Adrenal gland (tissue), 12 donors: ENCODE measurements around the gene SETD4. TPM values are rescaled to one million over a fixed set of nuclear protein-coding genes. Genes with fewer than 3 reads are reported as not detected.

Experiments used
- DNase-seq, 7 donors: peaks; one replicate each; pipeline ENCODE4 v3.0.0-alpha.2; 2019 to 2020
- H3K27ac ChIP-seq, 5 donors: fragments of 200-600 bp; sonication (generic) in 4 of 5; 1 replicate in 3 of 5; 2 replicates in 2 of 5; pipeline versions ENCODE4 v1.5.1 to v1.8.0; 2016 to 2020; ENCODE audit warnings: mild to moderate bottlenecking in 1 of 5
- H3K27me3 ChIP-seq: fragments of 200-600 bp; 2 replicates; pipeline ENCODE4 v1.8.0; 2021
- H3K36me3 ChIP-seq, 2 donors: fragments of 200-600 bp; replicated peaks in 1 of 2; 1 replicate in 1 of 2; 2 replicates in 1 of 2; pipeline versions ENCODE4 v1.5.1 to v1.8.0; 2018 to 2022
- H3K4me1 ChIP-seq, 2 donors: fragments of 200-600 bp; replicated peaks in 1 of 2; 1 replicate in 1 of 2; 2 replicates in 1 of 2; pipeline versions ENCODE4 v1.5.1 to v1.8.0; 2018 to 2021
- H3K4me3 ChIP-seq, 4 donors: fragments of 200-600 bp; sonication (generic) in 3 of 4; one replicate each; pipeline ENCODE4 v1.5.1; 2016 to 2018
- H3K9me3 ChIP-seq, 3 donors: fragments of 200-600 bp; sonication (generic) in 1 of 3; replicated peaks in 1 of 3; 1 replicate in 2 of 3; 2 replicates in 1 of 3; pipeline versions ENCODE4 v1.5.1 to v1.8.0; 2016 to 2021
- POLR2A ChIP-seq, 2 donors: fragments of 450-650 bp; IDR thresholded peaks; one replicate each; pipeline ENCODE4 v1.6.1; 2017; ENCODE audit warnings: antibody characterized with exemption in 2 of 2, mild to moderate bottlenecking in 2 of 2, moderate library complexity in 1 of 2
- WGBS, 4 donors: extraction: QIAGEN DNeasy Blood & Tissue Kit in 2 of 4; methylation state at CpG; one replicate each; pipeline versions ENCODE4 v1.1.5 to v1.1.7; 2013 to 2017; 5-methylcytosine and 5-hydroxymethylcytosine counted together
- intact Hi-C, 2 donors: fragments of 100-400 bp; cut with DNase I; formaldehyde crosslinking; loops; one replicate each; pipeline versions ENCODE4 v1.14.1 to v1.15.0; 2022 to 2023
- polyA plus RNA-seq, 3 donors: library from polyadenylated mRNA; stranded (reverse); fragments of 200-250 nt in 2 of 3; fragments of 350-450 nt in 1 of 3; fragmentation: Illumina TruSeq in 1 of 3; extraction: RNeasy Lipid Tissue Mini Kit (QIAGEN cat#74804) in 1 of 3; gene quantifications; one replicate each; pipeline ENCODE4 v1.2.3, GENCODE V29; 2013 to 2014
- total RNA-seq, 9 donors: library from RNA; depleted of rRNA in 4 of 9; stranded (reverse); fragments of >200 nt in 4 of 9; fragments of 120-200 nt in 1 of 9; fragmentation: NEBNext Ultra II Directional in 1 of 9; extraction: Animal tissue kit (Norgen Biotek cat#: 25700) in 1 of 9; gene quantifications; one replicate each; pipeline versions ENCODE4 v1.1.0 to v1.2.4, GENCODE V29; 2013 to 2023
- TF ChIP-seq, protein P1 (sequence below), 6 experiments: fragments of 450-650 bp in 4 of 6; fragments of 200-600 bp in 2 of 6; sonication (generic) in 1 of 6; IDR thresholded peaks; 1 replicate in 5 of 6; 2 replicates in 1 of 6; pipeline versions ENCODE4 v1.5.1 to v1.8.0; 2016 to 2021; ENCODE audit warnings: antibody characterized with exemption in 6 of 6, mild to moderate bottlenecking in 2 of 6, moderate library complexity in 1 of 6
- donor health status: healthy with polysubstance abuse.
- donor health status: Bipolar disorder and iron deficiency.
- donor health status: DM: yes; HTN: yes; CAD: no.
- donor health status: DM: no; HTN: no; CAD: no.
- donor health status: DM: no; HTN: no; CAD: no.
- donor health status: DM: yes; HTN: yes; CAD: no.

Gene SETD4
- total and polyA plus RNA-seq, 12 donors, result 7.9 to 24.5 (median 16.2) TPM

DNA sequence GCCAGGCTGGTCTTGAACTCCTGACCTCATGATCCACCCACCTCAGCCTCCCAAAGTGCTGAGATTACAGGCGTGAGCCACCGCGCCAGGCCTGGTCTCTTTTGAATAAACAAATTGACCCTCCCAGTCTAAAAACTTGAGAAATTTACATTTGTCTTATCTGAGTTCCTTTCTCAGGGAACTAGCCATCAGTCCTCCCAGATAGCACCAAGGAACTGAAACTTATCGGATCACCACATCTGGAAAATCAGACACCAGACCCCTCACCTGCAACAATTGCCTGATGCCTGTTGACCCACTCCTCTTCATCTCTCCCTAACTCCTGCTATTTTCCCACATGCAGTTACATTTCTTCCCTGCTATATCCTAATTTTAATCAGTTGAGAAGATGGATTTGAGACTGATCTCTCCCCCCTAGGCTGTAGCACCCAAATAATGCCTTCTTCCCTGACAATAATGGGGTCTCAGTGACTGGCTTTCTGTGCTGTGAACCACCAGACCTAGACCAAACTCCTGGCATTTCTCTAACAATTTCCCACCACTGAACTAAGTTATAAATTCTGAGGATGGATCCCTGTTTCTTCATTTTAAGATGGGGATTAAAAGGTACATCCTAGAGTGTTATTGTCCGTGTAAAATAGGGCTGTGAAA is 8.5 kb upstream of the SETD4 start:
- Histone ChIP-seq H3K4me3 (no peak overlapping the region), H3K27me3 (no peaks in the 10 kb centered on the region), H3K36me3 (peaks cover 0 to 23% of the 10 kb centered on the region in 2 donors), H3K9me3 (no peaks in the 10 kb centered on the region), H3K27ac (peak overlapping the region in 4 of 5 donors; percentile 45 to 88 (median 70)), H3K4me1 (peaks cover 10 to 32% of the 10 kb centered on the region in 2 donors)
- intact Hi-C loops, result no loop called here
- WGBS, 4 donors, result 95 to 98% (median 95%) methylated on average over 5 of the region's 5 CpGs
- TF ChIP-seq POLR2A (IDR thresholded peaks at IDR 0.05), result no peak
- TF ChIP-seq, protein P1, sequence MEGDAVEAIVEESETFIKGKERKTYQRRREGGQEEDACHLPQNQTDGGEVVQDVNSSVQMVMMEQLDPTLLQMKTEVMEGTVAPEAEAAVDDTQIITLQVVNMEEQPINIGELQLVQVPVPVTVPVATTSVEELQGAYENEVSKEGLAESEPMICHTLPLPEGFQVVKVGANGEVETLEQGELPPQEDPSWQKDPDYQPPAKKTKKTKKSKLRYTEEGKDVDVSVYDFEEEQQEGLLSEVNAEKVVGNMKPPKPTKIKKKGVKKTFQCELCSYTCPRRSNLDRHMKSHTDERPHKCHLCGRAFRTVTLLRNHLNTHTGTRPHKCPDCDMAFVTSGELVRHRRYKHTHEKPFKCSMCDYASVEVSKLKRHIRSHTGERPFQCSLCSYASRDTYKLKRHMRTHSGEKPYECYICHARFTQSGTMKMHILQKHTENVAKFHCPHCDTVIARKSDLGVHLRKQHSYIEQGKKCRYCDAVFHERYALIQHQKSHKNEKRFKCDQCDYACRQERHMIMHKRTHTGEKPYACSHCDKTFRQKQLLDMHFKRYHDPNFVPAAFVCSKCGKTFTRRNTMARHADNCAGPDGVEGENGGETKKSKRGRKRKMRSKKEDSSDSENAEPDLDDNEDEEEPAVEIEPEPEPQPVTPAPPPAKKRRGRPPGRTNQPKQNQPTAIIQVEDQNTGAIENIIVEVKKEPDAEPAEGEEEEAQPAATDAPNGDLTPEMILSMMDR (IDR thresholded peaks at IDR 0.05), result no peak
- peak in 1 of 7 donors; percentile 42 for DNase-seq

- no peak for TF ChIP-seq POLR2A (IDR thresholded peaks at IDR 0.05)
- TF ChIP-seq, protein P1 (IDR thresholded peaks at IDR 0.05), result no peak
- Histone ChIP-seq H3K4me1 (peaks cover 5 to 15% of the 10 kb centered on the region in 2 donors), H3K27ac (no peak overlapping the region), H3K27me3 (no peaks in the 10 kb centered on the region), H3K4me3 (no peak overlapping the region), H3K9me3 (no peaks in the 10 kb centered on the region), H3K36me3 (no peaks in the 10 kb centered on the region)
- DNase-seq, result peak in 1 of 7 donors; percentile 19
- intact Hi-C loops, result no loop called here
- WGBS, 4 donors, result 32 to 63% (median 54%) methylated on average over 3 of the region's 3 CpGs
Observed at GRCh38 chr21:36065497-36066036, 5.2 kb upstream of the SETD4 start.

GRCh38 chr21:36064085-36064460 is 3.7 kb upstream of the SETD4 start:
- Histone ChIP-seq H3K27ac (no peak overlapping the region), H3K27me3 (no peaks in the 10 kb centered on the region), H3K9me3 (no peaks in the 10 kb centered on the region), H3K4me3 (no peak overlapping the region), H3K36me3 (no peaks in the 10 kb centered on the region), H3K4me1 (peaks cover 0 to 11% of the 10 kb centered on the region in 2 donors)
- no peak for TF ChIP-seq POLR2A (IDR thresholded peaks at IDR 0.05)
- TF ChIP-seq, protein P1 (IDR thresholded peaks at IDR 0.05), result no peak
- intact Hi-C loops, result no loop called here
- no peak for DNase-seq
- WGBS, 4 donors, result 84 to 93% (median 87%) methylated on average over 4 of the region's 4 CpGs

GRCh38 chr21:36063375-36064084 is 3.2 kb upstream of the SETD4 start:
- TF ChIP-seq POLR2A (IDR thresholded peaks at IDR 0.05), result no peak
- TF ChIP-seq, protein P1 (IDR thresholded peaks at IDR 0.05), result no peak
- WGBS, 4 donors, result 84 to 93% (median 89%) methylated on average over 14 of the region's 14 CpGs
- no peaks in the 10 kb centered on the region for H3K9me3 ChIP-seq
- H3K4me3 ChIP-seq, result no peak overlapping the region
- H3K27ac ChIP-seq, result no peak overlapping the region
- peaks cover 0 to 1% of the 10 kb centered on the region in 2 donors for H3K36me3 ChIP-seq
- no peaks in the 10 kb centered on the region for H3K27me3 ChIP-seq
- peak in 1 of 7 donors; percentile 41 for DNase-seq
- peaks cover 0 to 16% of the 10 kb centered on the region in 2 donors for H3K4me1 ChIP-seq
- intact Hi-C loops, result no loop called here
